Stimulated activated CD4-positive, alpha-beta T cell treated with anti-CD3 and anti-CD28 coated beads, Interleukin-1b, Interleukin-23, amount 100 ng/mL, for 4 hours (primary cell): ENCODE measurements around the gene NDUFB8.
"Not testable (repeated sequence)": the region's sequence is repeated elsewhere in the genome, so short reads cannot be mapped to it uniquely, and the experiment has no call there.

ENCODE experiments used
- DNase-seq, 2 donors: peaks; one replicate each; pipeline ENCODE4 v3.0.0-alpha.2; 2020; ENCODE audit warnings: low read depth in 2 of 2

The NDUFB8 gene

DNA sequence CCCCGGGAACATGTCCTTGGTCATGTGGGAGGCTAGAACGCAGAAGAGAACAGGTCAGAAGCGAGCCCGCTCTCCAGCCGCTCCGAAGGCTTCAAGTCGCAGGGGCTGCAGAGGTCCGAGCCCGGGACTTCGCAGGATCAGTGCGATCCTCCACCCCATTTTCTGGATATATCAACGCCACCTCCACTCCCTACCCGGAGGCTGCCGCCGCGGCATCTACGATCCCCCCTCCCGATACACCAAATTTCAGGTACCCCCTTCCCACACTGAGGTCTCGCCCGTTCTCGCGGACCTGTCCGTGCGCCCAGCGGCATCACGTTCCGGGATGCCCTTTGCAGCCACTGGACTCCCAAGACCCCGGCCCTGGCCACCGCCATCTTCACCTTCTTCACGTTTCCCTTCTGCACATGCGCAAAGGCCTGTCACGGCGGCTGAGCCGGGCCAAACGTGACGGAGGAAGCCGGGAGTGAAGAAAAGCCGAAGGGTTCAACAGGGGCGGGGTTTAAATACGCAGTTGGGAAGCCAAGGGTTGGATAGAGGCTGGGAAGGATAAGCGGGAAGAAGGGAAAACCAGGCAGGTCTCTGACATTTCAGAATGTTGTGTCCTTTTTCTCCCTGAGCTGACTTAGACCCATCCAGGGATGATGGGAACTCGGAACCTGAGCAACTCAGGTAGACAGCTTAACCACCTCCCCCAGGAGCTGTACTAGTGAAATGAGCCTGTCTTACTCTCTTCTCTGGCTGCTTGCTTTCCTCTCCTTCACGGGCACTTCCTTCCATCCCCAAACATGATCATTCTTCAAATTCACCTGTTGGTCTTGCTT, at the start of gene NDUFB8:
Gene NDUFB8 (minus strand): TSS at position 397 of the 824 bp plus-strand sequence. CDS start 20 bp downstream, at position 377.
- peak; percentile 78 to 83 for DNase-seq

DNA sequence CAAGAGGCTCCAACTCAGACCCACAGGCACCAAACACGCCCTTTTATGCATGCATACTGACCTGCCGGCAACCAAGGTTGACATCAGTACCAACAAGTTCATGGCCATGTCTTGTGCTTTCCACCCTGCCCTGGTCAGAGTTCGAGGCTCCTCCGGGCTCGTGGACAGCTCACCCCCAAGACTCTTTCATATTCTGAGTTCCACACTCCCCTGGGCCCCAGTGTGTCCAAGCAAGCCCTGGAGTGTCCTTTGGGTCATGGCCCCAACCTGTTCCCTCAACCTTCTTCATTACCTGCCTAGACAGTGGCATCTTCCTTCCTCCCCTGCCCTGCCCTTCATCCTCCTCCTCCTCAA, 46.6 kb upstream of the NDUFB8 start:
- no peak for DNase-seq

GRCh38 chr10:100575585-100576281, 46.1 kb upstream of the NDUFB8 start:
- no peak for DNase-seq

DNA sequence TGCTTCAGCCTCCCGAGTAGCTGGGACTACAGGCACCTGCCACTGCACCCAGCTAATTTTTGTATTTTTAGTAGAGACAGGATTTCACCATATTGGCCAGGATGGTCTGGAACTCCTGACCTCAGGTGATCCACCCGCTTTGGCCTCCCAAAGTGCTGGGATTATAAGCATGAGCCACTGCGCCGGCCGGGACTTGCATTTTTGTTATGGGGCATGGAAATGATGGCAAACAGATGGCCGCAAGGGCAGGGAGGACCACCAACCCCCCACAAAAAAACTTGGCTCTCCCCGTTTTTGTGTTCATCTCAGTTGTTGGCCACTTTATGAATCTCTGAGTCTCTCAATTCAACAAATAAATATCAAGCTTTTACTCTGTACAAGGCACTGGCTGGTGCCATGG, 45.5 kb upstream of the NDUFB8 start:
- not testable (repeated sequence) for DNase-seq

- no peak for DNase-seq
Observed at GRCh38 chr10:100571084-100571856, 41.6 kb upstream of the NDUFB8 start.

- no peak for DNase-seq
Observed at GRCh38 chr10:100570506-100570905, 40.8 kb upstream of the NDUFB8 start.

DNA sequence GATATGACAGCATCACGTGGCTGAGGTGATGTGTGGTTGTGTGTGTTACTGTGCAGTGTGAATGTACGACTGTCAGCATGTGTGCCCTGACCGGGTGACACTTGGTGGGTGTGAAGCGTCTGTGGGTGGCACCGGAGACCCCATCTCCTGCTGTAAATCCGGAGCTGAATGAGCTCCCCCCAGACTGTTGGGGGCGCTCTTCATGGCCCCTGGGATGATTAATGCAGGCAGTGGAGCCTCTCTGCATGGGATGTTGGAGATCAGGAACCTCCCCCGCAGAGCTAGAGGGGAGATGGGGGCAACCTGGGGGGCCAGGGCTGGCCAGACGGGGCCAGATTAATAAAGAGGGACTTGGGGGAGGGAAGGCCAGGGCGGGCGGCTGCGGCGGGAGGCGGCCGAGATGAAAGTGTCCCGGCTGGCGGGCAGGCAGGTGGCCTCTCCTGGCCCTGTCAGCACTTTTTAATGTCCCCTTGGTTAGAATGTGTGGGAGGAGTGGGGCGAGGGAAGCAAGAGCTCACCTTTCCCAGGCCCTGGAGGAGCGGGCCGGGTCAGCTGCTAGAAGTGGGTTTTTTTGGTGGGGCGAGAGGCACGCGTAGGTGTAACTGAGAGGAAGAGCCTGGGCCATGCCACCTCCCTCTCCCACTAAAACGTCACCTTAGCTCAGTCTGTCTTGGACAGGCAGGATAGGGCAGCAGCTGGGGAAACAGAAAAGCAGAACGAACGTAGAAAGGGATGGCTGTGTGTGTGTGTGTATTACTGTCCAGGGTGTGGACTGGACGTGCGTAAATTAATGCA, 40.2 kb upstream of the NDUFB8 start:
- no peak for DNase-seq

DNA sequence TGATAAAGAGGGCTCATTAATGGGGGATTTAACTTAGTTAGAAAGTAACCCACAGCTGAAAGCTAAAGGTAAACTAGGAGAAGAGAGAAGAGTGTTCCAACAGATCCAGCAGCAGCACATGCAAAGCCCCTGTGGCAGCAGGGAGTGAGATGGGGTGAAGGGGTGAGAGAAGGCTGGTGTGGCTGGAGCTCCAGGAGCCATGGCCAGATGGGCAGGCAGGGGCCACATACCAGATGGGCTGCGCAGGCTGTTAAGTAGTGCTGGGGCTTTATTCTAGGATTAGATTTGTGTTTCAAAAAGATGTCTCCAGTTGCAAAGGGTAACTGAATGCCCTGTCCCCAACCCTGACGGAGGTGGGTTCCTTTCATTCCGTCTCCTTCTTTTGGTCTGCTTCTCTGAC, 39.2 kb upstream of the NDUFB8 start:
- no peak for DNase-seq

GRCh38 chr10:100567826-100568225, 38.2 kb upstream of the NDUFB8 start:
- DNase-seq: no peak

- no peak for DNase-seq
Observed at GRCh38 chr10:100567249-100567648, 37.6 kb upstream of the NDUFB8 start.

GRCh38 chr10:100566561-100566960, 36.9 kb upstream of the NDUFB8 start:
- DNase-seq: no peak

DNA sequence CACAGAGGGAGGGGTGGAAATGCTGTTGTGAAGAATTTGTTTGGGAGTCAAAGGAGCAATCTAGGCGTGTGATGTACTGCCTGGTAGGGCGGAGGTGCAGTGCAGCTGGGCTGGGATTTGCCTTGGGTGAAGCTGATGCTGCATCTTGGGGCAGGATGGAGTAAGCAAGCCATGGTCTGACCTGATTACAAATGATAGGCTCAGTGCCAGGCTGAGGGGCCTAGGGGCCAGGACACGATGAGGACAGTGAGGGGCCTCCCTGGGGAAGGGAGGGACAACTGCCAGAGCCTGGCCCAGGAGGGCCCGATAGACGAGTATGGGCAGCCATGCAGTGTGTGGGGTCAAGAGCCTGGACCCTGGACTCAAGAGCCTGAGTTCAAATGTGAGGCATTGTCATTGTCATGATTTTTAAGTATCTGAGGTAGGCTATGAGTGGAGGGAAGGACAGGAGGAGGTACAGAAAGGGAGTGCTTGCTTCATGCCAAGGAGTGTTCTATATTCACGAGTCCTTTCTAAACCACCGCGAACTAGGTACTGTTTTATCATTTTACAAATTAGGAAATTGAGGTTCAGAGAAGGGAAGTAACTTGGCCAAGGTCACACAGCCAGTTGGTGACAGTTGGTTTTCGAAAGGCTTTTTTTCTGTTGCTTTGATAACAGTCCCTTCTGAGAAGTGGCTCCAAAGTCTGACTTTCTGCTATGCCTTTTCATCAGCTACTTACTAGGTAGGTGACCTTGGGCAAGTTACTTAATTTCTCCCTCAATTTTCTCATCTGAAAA, 35.7 kb upstream of the NDUFB8 start:
- no peak for DNase-seq

- peak; percentile 71 to 72 for DNase-seq
Observed at GRCh38 chr10:100562008-100562672, 32.5 kb upstream of the NDUFB8 start.

DNA sequence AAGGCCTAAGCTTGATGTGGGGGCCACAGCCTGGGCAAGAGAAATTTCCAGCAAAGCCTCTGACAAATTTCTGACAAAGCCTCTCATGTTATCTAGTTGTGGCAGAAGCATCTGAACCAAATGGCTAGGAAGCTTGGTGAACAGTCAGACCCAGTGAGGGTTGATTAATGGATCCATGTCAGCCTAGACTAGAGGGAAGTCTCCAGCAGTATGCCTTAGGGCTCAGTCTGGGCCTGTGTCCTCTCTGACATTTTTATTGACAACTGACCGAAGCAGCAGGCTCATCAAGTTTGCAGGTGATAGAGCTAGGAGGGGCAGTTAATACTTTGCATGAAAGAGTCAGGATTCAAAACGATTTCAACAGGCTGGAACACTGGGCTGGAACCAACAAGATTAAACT, 31.3 kb upstream of the NDUFB8 start:
- no peak for DNase-seq

- no peak for DNase-seq
Observed at GRCh38 chr10:100560248-100560647, 30.6 kb upstream of the NDUFB8 start.

GRCh38 chr10:100554902-100555301, 25.2 kb upstream of the NDUFB8 start:
- DNase-seq: no peak

DNA sequence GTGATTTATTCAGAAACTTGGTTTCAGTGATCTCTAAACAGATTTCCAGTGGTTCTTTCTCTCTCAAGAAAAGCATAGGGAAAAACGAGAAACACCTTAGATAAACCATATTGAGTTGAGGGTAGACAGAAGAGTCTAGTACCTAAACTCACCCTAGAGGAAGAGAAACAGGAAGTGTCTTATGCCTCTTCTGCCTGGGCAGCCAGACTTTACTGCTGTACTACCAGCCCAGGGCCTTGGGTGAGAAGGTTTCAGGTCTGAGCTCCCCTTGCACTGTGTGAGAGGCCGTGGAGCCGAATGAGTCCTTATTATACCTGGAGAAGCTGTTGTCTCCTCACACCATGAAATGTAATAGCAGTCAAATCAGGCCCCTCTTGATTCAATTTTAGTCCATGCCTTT, 24.3 kb upstream of the NDUFB8 start:
- DNase-seq: no peak

DNA sequence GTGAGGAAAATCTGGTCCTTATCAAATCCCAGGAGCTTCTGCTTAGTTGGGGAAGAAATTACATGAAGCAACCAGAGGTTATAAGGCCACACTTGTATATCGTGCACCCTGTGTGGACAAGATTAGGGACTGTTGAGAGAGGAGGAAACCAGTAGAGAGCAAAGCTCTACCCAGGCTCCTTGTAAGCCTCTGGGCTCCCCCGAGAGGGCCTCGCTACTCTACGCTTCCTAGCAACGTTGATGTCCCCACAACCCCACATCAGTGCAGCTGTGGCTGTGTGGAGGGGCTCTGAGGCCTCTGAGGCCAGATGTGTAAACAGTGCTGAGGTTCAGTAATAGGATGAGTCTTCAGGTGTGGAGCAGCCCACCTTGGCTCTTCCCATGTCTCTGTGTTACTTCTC, 22.1 kb upstream of the NDUFB8 start:
- DNase-seq: no peak

DNA sequence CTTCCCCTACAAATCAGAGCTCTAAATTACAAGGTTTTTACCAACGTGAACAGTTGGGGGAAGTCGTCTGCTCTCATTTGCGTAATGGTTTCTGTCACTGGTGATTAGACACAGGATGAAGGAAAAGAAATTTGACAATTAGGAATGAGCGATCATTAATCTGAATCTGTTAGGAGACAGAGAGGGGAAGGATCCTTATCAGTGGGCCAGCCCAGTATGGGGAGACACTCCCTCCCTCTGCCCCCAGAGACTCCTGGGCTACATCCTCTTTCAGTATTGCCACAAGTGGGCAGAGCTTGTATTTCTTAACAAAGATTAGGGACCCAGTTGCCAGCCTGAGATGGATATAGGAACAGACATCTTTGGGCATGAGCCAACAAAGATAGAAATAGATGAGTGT, 21.5 kb upstream of the NDUFB8 start:
- DNase-seq: no peak

- DNase-seq: no peak
Observed at GRCh38 chr10:100544950-100545349, 15.3 kb upstream of the NDUFB8 start.
